Inflammatory macrophage (primary cell): ENCODE data around the gene ELF5.
A peak's percentile ranks its signal among the peaks of the same experiment; 100 is the strongest.

Source experiments
- DNase-seq, 2 donors: peaks; one replicate each; pipeline ENCODE4 v3.0.0-alpha.2; 2020 to 2022
- total RNA-seq, 18 experiments: gene quantifications; one replicate each; lab custom pipeline; 2026; ENCODE audit warnings: mixed read lengths in 6 of 18, inconsistent platforms in 2 of 18; lab: John Stamatoyannopoulos, UW

The ELF5 gene
- total RNA-seq: 0.06 to 0.55 (median 0.26) reads per million in 18 experiments

- DNase-seq: no peak
These were observed at the start of gene ELF5 for GRCh38 chr11:34513682-34514449. Gene ELF5, minus strand, starts transcription at chr11:34513794. Its CDS starts 8,045 bp downstream, at chr11:34505749.

DNA sequence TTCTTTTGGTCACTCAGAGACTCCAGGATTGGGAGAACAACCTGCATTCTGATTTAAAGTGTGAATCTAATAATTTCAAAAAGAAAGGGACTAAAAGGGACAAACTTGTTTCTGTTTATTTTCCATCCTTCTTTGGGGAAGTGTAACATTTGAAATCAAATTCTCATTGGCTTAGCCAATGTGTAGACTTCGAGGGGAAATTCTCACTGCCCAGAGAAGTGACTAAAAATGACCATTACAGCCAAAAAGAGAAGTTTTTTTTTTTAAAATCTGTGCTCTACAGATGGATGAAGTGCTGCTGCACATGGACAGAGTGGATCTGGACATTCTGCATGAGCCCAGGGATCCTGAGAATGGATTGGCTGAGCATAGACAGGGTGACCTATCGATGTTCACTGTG is 49.4 kb upstream of the ELF5 start:
- DNase-seq: peak in 1 of 2 donors; percentile 34

DNA sequence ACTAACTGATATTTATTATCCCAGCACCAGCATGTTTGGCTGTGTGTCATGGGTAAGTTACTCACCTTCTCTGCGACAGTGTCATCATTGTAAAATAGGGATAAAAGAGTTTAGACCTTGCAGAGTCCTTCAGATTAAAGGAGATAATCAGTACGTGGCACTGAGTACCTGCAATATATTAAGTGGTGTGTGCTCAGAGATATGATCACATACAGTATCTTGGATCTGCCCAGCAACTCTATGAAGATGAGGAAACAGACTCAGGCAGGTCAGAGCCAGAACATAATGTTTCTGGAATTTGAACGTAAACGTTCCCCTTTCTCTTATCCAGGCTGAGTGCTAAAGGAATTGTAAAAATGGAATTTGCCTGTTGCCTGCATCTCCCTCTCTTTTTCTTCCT is 46.9 kb upstream of the ELF5 start:
- no peak for DNase-seq

DNA sequence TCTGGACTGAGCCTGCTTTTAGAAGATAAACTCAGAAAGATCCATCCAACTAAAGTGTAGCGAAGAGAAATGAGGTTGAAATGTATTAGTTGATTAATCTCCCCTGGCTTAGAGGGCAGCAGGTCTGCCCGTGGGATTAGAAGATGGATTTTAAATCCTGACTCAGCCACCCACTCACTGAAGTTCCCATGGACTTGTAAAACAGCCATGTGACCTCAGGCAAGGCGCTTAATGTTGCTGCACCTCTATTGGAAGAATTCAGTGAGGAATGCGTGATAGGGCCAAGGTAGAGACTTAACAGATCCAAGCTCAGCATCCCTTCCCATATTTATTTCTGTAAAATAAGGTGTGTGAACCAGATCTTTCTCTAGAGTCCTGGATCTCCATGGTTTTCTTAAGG is 45.1 kb upstream of the ELF5 start:
- DNase-seq: no peak

DNA sequence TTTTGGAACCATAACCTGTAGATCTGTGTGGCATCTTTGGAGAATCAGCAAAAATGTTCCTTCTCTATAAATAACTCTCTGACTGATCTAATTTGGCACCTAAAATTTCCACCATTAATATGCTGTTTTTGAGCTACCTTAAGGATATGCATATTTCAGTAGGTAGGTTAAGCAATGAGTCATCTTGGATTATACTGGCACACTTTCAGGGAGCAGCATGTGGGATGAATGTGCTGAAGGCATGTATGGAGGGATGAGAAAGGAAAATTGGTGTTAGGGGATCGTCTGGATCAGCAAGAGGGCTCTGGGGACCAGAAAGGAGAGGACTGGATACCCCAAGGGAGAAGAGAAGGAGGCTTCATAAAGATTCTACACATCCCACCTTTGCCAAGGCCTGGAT is 44.6 kb upstream of the ELF5 start:
- DNase-seq: no peak

DNA sequence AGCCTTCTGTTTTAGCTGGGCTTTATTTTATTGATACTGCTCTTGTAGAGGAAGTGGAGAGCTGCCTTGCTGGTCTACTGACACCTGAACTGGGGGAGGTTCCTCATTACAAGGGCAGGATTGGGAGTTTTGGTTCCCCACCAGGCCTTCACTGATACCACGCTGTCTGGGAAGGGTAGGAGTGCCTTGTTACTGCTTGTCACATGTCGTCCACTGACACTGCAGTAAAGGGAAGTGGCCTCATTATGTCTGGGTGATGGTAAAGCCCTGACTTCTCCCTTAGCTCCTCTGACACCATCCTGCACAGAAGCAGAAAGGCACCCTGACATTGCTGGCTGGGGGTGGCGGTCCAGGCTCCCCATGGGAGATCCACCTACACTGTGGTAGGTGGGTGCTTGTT is 38.7 kb upstream of the ELF5 start:
- peak; percentile 89 to 94 for DNase-seq

GRCh38 chr11:34549271-34549670 is 35.7 kb upstream of the ELF5 start:
- no peak for DNase-seq

DNA sequence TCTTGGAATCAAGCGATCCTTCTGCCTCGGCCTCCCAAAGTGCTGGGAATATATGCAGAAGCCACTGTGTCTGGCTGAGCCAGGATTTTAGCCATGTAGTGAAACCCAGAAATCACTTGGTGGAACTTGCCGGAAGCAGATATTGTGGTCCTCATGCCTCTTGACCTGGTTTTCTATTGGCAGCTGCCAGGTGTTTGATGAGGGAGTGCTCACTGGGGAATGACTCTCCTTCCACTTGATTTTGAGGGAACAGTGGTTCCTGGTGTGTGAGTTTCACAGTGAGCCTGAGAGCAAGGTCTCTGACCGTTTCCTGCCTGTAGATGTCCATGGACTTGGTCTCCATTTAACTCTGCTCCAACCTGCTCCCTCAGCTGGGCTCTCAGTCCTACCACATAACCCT is 34.7 kb upstream of the ELF5 start:
- no peak for DNase-seq

DNA sequence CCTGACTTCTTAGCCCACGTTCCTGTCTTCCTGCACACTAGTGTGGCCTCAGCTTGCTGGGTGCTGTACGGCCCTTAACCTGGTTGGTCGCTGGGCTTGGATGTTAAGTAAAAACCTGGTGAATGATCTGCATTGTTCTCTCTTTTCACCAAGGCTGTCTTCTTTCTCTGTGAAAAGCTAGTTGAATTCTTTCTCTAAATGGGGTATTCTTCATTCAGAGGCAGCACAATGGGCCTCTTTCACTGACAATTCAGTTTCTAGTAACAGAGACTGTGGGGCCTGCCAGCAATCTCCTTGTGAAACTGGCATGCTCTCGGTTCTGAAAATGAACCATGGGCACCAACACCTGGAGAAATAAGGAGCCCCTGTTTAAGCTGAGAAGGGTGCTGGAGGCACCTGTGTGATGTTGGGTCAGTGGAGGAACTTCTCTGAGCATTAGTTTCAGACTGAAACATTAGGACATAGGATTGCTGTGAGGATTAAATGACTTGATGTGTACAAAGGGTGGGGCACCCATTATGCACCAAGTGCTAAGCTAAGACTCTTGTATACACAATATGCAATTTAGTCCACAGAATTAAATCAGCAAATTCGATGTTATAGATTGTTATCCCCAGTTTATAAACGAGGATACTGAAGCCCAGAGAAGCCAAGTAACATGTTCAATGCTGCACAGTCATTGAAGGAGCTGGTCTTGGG is 33.1 kb upstream of the ELF5 start:
- no peak for DNase-seq

DNA sequence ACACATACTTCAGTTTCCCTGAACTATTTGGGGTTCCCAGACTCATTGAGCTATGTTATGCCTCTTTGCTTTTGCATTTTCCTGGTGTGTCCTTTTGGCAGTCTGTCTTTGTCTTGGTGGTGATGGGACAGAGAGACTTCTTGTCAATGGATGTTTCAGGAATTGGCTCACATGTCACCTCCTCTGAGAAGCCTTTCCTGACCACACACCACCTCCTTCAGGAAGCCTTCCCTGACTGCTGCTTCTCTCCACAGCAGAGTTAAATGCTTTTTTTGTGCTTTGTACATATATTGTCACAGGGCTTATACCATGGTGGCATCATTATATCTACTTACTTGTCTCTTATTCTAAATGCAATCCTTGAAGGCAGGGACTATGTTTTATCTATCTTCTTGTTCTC is 28.5 kb upstream of the ELF5 start:
- no peak for DNase-seq

GRCh38 chr11:34540870-34541269 is 27.3 kb upstream of the ELF5 start:
- peak; percentile 45 to 52 for DNase-seq

GRCh38 chr11:34537636-34538035 is 24.0 kb upstream of the ELF5 start:
- DNase-seq: no peak

DNA sequence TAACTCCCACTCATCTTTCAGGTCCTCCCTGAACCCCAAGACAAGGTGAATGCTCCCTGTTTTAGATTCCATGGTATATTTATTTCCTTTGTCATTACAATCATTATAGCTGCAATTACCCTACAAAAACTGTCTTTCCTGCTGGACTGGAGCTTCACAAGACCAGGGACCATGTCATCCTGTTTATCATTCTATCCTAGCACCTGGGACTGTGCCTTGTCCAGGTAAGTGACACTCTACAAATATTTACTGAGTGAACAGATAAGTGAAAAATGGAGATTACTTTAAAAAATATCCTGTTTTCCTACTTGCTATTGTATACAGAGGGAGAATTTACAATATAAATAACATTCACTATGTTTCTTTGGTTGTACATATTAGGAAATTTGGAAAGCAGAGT is 22.5 kb upstream of the ELF5 start:
- no peak for DNase-seq

GRCh38 chr11:34534826-34535225 is 21.2 kb upstream of the ELF5 start:
- DNase-seq: no peak

DNA sequence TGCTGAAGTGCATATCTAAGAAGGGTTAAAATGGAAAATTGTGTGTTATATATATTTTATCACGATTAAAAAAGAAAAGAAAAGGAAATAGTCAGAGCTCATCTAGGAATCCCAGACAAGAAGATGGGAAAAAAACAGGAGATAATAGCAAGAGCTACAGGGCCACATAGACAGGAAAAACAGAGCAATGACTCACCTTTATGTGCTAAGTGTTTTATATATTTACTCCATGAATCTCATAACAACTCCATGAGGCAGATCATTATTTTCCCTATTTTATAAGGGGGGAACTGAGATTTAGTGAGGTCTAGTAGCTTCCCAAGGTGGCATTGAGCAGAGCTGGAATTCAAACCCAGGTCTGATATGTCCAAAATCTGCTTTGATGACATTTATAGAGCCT is 18.1 kb upstream of the ELF5 start:
- no peak for DNase-seq

GRCh38 chr11:34530545-34531234 is 17.1 kb upstream of the ELF5 start:
- no peak for DNase-seq

- DNase-seq: no peak
These were observed 16.0 kb upstream of the ELF5 start for GRCh38 chr11:34529643-34530042.

GRCh38 chr11:34528072-34528471 is 14.5 kb upstream of the ELF5 start:
- no peak for DNase-seq

DNA sequence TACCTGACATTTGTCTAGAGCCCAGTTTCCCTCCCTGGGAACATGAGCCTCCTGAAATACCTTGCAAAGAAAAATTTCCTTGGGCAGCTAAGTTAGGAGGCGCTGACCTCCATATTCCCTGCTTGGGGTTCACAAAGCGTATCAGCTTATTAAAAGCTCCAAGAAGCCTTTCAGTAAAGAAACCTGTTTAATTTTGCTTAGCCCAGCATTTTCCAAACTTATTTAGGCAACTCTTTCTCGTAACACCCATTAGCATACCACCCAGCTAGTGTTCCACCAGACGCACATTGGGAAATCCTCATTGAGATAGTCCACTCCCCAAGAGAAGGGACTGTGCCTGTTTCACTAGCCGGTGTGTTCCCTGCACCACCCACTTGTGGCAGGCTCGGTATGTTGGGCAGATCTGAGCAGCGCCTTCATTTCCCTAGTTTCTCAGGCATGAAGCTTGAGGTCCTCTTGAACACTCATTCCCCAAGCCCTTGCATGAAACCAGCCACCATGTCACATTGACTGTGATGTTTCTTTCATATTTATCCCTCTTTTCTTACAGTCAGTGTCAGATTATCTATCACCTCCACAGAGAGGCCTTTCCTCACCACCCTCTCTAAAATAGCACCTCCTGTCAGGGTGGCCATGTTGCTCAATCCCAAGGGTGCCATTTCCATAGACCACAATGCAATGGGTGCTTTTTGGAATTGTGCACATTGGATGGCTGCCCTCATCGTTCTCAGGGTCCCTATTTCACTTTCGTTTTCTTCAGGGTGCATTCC is 12.5 kb upstream of the ELF5 start:
- no peak for DNase-seq

- no peak for DNase-seq
These were observed 11.5 kb upstream of the ELF5 start for GRCh38 chr11:34525098-34525497.

DNA sequence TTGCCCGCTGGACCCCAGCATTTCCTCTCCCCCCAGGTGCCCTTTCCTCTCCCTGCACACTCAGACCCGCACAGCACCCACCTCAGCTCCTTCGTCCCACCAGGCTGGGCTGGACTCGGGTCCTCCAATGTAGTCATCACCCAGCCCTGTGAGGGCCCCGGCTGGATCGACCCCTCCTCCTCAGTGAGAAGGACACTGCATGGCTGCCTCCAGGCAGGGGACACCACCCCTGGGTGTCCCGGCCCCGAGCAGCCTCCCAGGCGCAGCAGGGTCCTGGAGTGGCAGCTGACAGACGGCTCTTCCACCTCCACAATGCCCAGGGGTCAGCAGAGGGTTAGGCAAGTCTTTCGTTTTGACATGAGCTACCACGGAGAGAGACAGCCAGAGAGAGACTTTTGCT is 11.1 kb upstream of the ELF5 start:
- no peak for DNase-seq

DNA sequence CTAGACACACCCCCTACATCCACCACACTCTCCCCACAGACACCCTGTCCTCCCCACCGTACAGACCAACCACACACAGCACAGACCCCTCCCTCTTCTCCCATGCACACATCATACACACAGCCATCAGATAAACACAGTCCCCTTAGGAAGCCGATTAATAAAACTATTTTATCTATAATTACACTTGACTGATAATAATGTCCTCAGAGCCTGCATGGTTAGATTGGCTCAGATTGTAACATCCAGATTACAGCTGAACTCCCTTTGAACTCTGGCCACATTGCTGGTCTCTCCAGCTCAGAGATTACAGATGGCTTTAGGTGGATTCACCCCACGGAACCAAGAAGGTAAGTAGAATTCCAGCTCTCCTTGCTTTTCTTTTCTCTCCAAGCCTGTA is 9.5 kb upstream of the ELF5 start:
- no peak for DNase-seq

DNA sequence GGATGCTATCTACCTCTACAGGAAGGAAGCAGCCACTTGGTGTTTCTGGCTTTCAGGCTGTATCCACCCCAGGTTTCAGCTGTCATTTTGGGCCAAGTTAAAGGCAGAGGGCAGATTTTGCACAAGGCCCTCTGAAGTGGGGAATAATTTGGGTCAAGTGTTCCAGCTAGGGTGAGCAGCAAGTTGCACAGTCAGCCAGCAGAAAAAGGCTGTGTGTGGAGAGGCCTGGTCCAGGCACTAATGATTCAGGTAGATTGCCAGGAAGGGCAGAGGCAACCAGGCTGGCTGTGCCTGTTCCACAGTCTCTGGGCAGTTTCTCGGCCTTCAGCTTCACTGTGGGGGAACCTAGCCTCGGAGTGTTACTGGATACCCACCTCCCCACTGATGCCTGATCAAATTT is 8.6 kb upstream of the ELF5 start:
- DNase-seq: no peak
